Glomerular endothelial cell (primary cell): ENCODE data around the gene MXI1. TPM values are rescaled to one million over a fixed set of nuclear protein-coding genes. Genes with fewer than 3 reads are reported as not detected.

Experiments
- DNase-seq: peaks from one replicate; pipeline ENCODE4 v3.0.0-alpha.2; 2011; ENCODE audit warnings: low read depth, low spot score; ENCODE audit errors: extremely low read depth
- total RNA-seq: library from RNA; depleted of rRNA; stranded (reverse); fragments of >200 nt; gene quantifications from 2 replicates; pipeline ENCODE4 v1.2.3, GENCODE V29; 2015

Gene MXI1
- total RNA-seq: 3.3 and 6.8 TPM in 2 replicates

- no peak for DNase-seq
Measured at GRCh38 chr10:110207011-110207804, at the start of gene MXI1. Gene MXI1, plus strand, starts transcription at chr10:110207605. Its CDS starts 204 bp downstream, at chr10:110207809.

DNA sequence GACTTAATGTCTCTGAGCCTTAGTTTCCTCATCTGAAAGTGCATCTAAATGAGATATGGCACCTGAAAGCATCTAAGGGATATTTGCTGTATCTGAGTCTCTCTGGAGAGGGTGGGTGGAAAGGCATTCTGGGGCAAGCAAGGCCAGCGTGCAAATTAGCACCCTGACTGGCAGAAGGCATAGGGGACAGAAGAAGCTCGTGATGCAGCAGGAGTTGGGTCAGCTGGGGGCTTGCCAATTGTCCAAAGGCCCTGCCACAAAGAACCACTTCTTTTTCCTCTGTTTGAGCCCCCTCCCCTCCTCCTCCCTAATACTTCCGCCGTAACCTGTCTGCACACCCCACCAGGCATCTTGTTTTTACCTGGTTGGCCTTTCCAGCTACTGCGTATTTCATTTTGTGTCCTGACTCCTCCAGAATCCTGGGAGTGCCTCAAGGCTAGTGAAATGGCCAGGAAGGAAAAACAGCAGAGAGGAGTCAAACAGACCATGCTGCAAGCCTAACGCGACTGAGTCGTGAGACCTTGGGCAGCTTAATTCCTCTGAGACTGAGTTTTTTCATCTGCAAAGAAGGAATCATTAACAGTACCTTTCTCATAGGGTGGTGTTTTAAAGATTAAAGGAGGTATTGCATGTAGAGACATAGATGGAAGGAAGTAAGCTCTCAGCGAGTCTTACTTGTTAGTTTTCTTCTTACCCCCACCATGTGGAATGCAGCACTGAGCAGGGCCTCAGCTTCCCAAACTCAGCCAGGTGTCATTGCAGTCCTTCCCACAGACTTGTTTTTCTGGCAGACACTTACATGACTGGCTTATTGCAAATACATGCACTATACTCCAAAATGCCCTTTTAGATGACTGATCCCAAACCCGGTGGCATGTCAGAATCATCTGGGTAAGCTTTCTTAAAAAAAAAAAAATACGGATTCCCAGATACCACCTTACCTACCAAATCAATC is 49.1 kb upstream of the MXI1 start:
- DNase-seq: no peak

DNA sequence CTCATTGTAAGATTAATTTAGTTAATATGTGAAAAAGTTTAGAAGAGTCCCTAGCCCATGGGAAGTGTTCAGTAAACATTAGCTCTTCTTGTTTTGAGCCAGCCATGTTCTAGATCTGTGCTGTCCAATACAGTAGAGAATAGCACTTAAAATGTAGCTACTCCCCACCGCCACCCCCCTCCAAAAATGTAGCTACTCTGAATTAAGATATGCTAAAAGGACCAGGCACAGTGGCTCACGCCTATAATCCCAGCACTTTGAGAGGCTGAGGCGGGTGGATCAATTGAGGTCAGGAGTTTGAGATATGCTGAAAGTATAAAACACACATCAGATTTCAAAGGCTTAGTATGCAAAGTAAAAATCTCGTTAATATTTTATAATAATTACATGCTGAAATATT is 47.3 kb upstream of the MXI1 start:
- no peak for DNase-seq

DNA sequence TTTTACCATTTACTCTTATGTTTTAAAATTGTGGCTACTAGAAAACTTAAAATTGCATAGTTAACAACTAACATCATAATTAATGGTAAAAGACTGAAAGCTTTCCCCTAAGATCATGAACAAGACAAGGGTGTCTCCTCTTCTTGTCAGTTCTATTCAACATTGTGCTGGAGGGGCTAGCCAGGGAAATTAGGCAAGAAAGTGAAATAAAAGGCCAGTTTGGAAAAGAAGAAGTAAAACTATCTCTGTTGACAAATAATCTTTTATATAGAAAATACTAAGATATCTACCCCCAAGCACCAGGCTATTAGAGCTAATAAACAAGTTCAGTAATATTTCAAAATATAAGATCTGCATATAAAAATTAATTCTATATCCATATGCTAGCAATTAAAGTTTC is 46.9 kb upstream of the MXI1 start:
- no peak for DNase-seq

DNA sequence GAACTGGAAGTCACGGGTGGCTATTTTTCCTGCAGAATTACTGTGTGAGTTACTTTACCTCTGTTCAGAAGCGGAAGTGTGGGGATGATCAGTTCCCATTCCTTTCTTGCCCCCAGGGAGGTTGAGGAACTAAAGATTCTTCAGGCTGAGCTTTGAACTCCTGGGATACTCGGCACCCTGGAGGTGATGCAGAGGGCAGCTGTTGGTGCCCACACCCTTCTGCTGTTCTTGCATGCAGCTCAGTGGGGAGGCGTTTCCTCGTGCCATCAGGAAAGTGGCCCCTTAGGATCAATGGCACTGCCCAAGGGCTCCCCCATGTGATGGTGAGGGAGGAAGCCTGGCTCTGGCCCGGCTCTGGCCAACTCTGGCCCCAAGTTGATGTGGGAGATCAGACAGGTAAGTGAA is 44.7 kb upstream of the MXI1 start:
- DNase-seq: no peak

DNA sequence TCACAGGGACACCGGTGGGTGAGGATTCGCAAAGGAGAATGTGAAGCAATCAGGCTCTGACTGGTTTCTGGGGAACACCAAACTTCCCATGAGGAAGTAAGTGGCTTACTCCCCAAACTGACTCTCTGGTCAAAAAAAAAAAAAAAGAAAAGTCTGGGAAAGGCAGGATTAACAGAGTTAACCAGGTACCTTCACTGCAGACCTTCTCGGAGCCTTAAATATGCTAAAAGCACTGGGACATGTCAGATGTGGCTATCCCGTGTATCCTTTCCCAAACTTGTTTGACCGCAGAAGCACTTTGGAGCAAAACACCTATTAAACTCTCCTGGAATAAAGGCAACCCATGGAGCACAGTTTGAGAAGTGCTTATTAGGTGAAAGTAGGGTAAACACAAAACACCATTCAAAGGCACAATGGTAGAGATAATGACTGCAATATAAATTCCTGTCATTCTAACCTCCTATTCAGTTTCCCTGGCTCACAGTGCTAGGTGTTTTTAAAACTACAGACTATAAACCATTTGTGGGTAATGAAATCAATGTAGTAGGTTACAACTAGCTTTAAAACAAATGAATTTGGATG is 44.1 kb upstream of the MXI1 start:
- no peak for DNase-seq

GRCh38 chr10:110163841-110164240 is 43.6 kb upstream of the MXI1 start:
- DNase-seq: no peak

DNA sequence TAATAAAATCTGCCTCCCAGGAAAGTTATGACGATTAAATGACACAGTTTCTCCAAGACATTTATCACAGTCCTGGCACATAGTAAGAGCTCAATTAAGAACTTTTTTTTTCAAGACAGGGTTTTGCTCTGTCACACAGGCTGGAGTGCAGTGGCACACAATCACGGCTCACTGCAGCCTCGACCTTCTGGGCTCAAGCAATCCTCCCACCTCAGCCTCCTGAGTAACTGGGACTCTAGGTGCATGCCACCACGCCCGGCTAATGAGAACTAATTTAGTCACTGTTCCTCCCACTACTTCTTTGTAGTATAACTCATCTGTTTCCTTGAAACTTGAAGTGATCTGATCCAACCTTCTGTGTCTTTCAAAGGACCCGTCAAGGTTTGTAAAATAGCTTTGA is 42.2 kb upstream of the MXI1 start:
- no peak for DNase-seq

DNA sequence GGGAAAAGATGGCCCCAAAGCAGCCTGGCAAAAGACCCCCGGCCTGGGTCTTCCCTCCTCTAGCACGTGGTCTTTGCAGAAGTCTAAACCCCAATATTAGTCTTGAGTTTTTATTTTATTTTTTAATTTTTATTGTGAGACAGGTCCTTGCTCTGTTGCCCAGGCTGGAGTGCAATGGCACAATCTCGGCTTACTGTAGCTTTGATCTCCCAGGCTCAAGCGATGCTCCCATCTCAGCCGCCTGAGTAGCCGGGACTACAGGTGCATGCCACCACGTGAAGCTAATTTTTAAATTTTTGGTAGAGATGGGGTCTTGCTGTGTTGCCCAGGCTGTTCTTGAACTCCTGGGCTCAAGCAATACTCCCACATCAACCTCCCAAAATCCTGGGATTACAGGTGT is 40.3 kb upstream of the MXI1 start:
- no peak for DNase-seq

DNA sequence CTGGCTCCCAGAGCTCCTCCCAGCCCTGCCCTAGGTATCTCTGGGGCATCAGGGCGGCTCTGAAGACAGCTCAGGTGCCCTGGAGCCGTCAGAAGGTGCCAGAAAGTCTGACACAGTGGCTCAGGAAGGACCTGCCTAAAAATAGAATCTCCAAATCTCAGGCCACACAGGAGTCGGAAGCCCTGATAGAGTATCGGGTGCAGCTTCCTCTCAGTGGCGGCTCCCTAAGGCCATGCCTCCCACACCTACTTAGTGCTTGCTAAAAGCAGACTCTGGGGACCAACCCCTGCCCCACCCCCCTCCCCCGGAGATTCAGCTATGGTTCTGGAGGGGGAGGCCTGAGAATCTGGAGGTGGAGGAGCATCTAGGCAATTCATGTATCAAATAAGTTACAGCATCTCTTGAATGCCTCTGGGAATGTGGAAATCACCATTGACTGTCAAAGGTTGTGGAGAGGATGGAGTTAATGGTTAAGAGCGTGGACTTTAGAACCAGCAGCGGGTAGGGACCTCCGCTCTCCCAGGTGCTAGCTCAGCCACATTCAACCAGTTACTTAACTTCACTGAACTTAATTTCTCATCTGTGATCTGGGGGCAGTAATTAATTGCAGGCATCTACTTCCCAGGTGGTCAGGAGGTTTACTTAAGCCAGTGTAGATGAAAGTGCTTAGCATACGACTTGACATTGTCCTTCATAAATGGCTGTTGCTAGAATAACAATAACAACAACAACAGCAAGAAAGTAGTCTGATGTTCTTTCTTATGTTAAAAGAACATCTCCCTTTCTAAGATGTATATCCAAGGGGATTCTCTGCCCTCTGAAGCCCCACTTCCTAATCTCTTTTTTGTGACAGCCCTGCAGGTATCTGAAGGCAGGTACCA is 38.6 kb upstream of the MXI1 start:
- no peak for DNase-seq

DNA sequence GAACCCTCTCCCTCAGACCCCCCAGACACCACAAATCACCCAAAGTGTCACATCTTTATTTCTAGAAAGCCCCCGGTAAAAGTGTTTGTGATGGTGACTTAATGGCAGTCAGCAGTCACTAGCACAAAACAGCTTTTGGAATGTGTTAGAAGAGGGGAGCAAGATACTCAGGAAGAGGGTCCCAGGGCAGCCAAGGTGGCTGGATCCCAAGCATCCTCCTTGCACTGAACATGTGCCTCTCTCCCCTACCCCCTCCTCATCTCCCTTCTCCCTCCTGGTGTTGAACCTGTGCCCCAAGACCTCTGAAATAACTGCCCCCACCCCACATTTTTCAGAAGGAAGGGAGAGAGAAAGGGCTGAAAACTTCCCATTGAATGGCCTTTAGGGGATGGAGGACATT is 37.8 kb upstream of the MXI1 start:
- DNase-seq: no peak

GRCh38 chr10:110170142-110170971 is 37.0 kb upstream of the MXI1 start:
- DNase-seq: no peak

DNA sequence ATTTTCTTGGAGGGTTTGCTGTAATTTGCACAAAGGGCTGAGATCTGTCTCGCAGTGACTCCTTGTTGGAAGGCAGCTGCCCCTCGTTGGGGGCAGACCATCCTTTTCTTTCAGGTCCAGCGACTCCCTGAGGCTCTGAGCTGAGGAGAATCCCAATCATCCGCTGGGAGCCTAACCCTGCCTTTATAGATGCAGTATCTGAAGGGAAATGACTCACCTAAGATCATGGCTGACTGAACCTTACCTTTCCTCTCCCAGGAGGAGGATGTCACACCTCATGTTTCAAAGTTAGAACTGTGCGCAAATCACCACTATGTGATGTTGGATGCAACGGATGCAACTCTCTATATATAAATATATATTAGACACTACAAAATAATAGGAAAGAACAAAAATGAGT is 36.4 kb upstream of the MXI1 start:
- DNase-seq: no peak

GRCh38 chr10:110172155-110172554 is 35.2 kb upstream of the MXI1 start:
- DNase-seq: no peak

- DNase-seq: no peak
Measured at GRCh38 chr10:110174201-110174600, 33.2 kb upstream of the MXI1 start.

GRCh38 chr10:110174816-110175215 is 32.6 kb upstream of the MXI1 start:
- DNase-seq: no peak

- DNase-seq: no peak
Measured at GRCh38 chr10:110175406-110175805, 32.0 kb upstream of the MXI1 start.

- DNase-seq: no peak
Measured at GRCh38 chr10:110176141-110177030, 31.0 kb upstream of the MXI1 start.

DNA sequence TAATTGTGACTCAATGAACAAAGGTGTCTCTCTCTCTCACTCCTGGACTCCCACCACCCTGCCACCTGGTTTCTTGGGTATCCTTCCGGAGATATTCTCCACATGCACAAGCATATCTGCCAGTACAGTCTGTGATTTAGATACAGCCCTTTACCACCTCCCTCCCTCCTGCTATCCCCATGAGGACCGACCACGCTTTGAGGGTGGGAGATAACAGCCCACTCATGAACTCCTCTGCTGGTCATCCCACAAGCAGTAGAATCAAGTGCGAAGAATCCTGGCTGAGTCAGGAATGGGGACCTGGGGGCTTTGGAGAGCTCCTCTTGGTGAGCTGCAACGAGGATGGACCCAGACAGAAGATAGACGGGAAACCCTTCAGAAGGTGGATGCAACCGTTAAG is 28.2 kb upstream of the MXI1 start:
- DNase-seq: no peak
